Measurements from ENCODE around the gene YIF1B. TPM values are rescaled to one million over a fixed set of nuclear protein-coding genes. Genes with fewer than 3 reads are reported as not detected.

YIF1B gene
- total RNA-seq, 2 experiments from 2014 or later = 75.6 to 79.0 TPM

GRCh38 chr19:38360839-38361631, 45.3 kb upstream of the YIF1B start:
- no peak for TF ChIP-seq CTCF (IDR thresholded peaks at IDR 0.05)
- ATAC-seq = no peak
- no peaks in the 10 kb centered on the region for H3K9me3 Mint-ChIP-seq
- H3K4me1 Mint-ChIP-seq (ENCODE audit: low read depth) = peaks cover 10% of the 10 kb centered on the region
- POLR2A ChIA-PET = interaction anchor here (2.9 kb wide), 1 partner anchor 13 kb away, joined by 13 read pairs; the partner anchor contains the start of gene PSMD8
- peak overlapping the region; percentile 78 for H3K4me3 Mint-ChIP-seq
- no peak overlapping the region for H3K27ac Mint-ChIP-seq
- H3K27me3 Mint-ChIP-seq = peaks cover 22% of the 10 kb centered on the region
- H3K36me3 Mint-ChIP-seq (ENCODE audit: low read depth) = no peaks in the 10 kb centered on the region
- CTCF ChIA-PET = interaction anchor here (1.1 to 2.3 kb wide), 6 partner anchors 13 to 117 kb away, joined by 3 to 7 read pairs (median 4); partner anchors contain the start of genes FAM98C and PSMD8
- DNase-seq = no peak
- intact Hi-C loops (cut with micrococcal nuclease) = no loop called here

GRCh38 chr19:38360351-38360750, 44.6 kb upstream of the YIF1B start:
- intact Hi-C loops (cut with micrococcal nuclease) = no loop called here
- Mint-ChIP-seq H3K36me3 (ENCODE audit: low read depth) (no peaks in the 10 kb centered on the region), H3K27me3 (peaks cover 22% of the 10 kb centered on the region), H3K9me3 (no peaks in the 10 kb centered on the region), H3K27ac (no peak overlapping the region), H3K4me1 (ENCODE audit: low read depth) (peaks cover 10% of the 10 kb centered on the region), H3K4me3 (no peak overlapping the region)
- POLR2A ChIA-PET = interaction anchor here (1.8 to 2.9 kb wide), 2 partner anchors 14 to 25 kb away, joined by 4 to 13 read pairs; partner anchors contain the start of genes CATSPERG and PSMD8
- TF ChIP-seq CTCF (IDR thresholded peaks at IDR 0.05) = no peak
- no peak for DNase-seq
- ATAC-seq = no peak
- CTCF ChIA-PET = interaction anchor here (1.1 to 1.4 kb wide), 4 partner anchors 14 to 116 kb away, joined by 3 to 5 read pairs (median 4); partner anchors contain the start of gene PSMD8

DNA sequence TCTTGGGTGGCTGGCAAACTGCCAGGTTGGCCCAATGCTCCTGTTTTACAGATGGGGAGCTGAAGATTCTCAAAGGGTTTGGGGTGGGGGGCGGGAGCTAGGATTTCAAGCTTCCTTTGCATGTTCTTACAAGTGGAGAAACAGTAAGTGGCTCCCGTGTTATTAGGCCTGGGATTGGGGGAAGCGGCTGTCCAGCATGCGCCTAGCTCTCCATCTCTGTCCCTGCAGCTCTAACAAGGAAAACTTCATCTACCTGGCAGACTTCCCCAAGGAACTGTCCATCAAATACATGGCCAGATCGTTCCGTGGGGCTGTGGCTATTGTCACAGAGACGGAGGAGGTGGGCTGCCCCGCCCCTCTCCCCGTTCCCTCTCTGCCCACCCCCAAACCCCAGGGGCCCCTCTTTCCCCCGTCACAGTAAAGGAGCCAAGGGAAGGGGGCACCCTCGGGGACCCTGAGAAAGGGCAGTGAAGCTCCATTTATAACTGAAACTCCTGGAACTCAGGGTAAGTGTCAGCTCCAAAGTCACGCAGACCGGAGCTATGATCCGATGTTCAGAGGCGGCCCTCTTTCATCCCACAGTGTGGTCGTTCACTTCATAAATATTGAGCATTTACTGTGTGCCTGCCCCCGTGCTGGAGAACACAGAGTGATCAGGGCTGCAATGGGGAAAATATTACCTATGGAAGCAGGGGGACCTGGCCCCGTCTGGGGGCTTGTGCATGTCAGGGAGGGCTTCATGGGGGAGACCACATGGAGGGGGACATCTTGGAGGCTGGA, 43.7 kb upstream of the YIF1B start:
- Mint-ChIP-seq H3K27ac (no peak overlapping the region), H3K4me1 (ENCODE audit: low read depth) (peaks cover 10% of the 10 kb centered on the region), H3K27me3 (peaks cover 22% of the 10 kb centered on the region), H3K4me3 (no peak overlapping the region), H3K9me3 (no peaks in the 10 kb centered on the region), H3K36me3 (ENCODE audit: low read depth) (no peaks in the 10 kb centered on the region)
- ATAC-seq = no peak
- ChIA-PET CTCF (interaction anchor here (1.3 to 1.4 kb wide), 2 partner anchors 17 to 21 kb away, joined by 4 to 5 read pairs; no protein-coding TSS in a partner anchor), POLR2A (interaction anchor here (1.2 to 1.8 kb wide), 3 partner anchors 15 to 150 kb away, joined by 3 to 4 read pairs (median 3); partner anchors contain the start of genes CATSPERG and PSMD8)
- intact Hi-C loops (cut with micrococcal nuclease) = no loop called here
- TF ChIP-seq CTCF (IDR thresholded peaks at IDR 0.05) = no peak
- no peak for DNase-seq

- CTCF ChIA-PET = no interaction called here
- DNase-seq = no peak
- no peak for TF ChIP-seq CTCF (IDR thresholded peaks at IDR 0.05)
Measured at GRCh38 chr19:38358071-38358470, 42.3 kb upstream of the YIF1B start.

More at GRCh38 chr19:38358071-38358470, 42.3 kb upstream of the YIF1B start:
- Mint-ChIP-seq H3K9me3 (no peaks in the 10 kb centered on the region), H3K27ac (no peak overlapping the region), H3K4me3 (no peak overlapping the region), H3K4me1 (ENCODE audit: low read depth) (peaks cover 8% of the 10 kb centered on the region), H3K27me3 (peaks cover 22% of the 10 kb centered on the region), H3K36me3 (ENCODE audit: low read depth) (no peaks in the 10 kb centered on the region)
- no peak for ATAC-seq
- POLR2A ChIA-PET = no interaction called here
- intact Hi-C loops (cut with micrococcal nuclease) = no loop called here

All from activated CD8-positive, alpha-beta T cell treated with anti-CD3 and anti-CD28 coated beads for 36 hours (primary cell).